ENCODE measurements around the gene ABHD12B. TPM values are rescaled to one million over a fixed set of nuclear protein-coding genes. Genes with fewer than 3 reads are reported as not detected.

ABHD12B gene
- total RNA-seq, 2 experiments from 2014 or later, result not detected

DNA sequence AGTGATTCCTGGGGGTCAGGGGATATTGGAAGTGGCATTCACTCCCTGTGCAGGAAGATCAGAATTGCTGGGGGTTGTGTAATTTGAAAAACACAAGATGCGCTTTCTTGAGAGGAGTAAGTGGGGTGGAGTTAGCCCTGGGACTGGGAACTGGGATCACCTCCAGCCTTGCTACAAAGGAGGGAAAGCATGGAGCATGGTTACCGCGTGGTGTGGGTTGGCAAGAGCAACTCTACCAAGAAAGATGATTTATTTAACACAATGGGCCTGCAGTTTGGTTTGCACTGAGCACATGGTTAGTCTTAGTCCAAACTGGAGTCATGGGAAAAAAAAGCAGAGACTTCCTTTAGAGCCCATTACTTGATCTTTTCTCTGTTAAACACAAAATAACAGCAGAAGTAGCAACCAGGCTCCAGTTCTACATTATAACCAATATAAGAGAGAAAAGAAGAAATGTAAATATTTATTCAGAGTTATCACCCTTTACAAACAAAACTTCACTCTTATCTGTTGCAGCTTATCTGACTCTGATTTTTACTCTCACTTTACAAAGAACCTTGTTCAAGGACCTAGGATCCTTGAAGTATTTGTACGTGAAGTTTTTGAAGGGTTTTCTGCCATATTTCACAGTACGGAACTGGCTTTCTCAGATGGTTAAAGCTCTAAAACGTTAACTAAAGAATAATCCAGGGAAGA, 38.8 kb upstream of the ABHD12B start:
- Mint-ChIP-seq H3K36me3 (peaks cover 9% of the 10 kb centered on the region), H3K4me1 (peaks cover 55% of the 10 kb centered on the region), H3K4me3 (no peak overlapping the region), H3K27ac (no peak overlapping the region), H3K9me3 (no peaks in the 10 kb centered on the region), H3K27me3 (no peaks in the 10 kb centered on the region)
- DNase-seq, result no peak

DNA sequence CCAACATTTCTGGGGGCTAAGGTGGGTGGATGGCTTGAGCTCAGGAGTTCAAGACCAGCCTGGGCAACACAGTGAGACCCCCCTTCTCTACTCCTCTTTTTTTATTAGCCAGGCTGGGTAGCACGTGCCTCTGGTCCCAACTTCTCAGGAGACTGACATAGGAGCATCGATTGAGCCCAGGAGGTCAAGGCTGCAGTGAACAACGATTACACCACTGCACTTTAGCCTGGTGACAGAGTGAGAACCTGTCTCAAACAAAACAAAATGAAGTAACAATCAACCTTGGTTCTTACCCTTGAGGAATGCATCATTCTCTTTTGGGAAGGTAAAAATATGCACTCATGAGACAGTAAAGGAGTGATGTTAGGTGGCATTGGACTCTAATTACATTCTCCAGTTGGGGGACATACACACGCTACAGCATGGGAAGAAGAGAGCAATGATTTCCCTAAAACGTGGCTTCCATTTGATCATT, 37.0 kb upstream of the ABHD12B start:
- no peak for DNase-seq
- peaks cover 51% of the 10 kb centered on the region for H3K4me1 Mint-ChIP-seq
- no peaks in the 10 kb centered on the region for H3K9me3 Mint-ChIP-seq
- no peak overlapping the region for H3K27ac Mint-ChIP-seq
- H3K36me3 Mint-ChIP-seq, result no peaks in the 10 kb centered on the region
- H3K27me3 Mint-ChIP-seq, result no peaks in the 10 kb centered on the region
- no peak overlapping the region for H3K4me3 Mint-ChIP-seq

- Mint-ChIP-seq H3K27ac (peak overlapping the region; percentile 25), H3K4me3 (no peak overlapping the region), H3K27me3 (no peaks in the 10 kb centered on the region), H3K9me3 (no peaks in the 10 kb centered on the region), H3K36me3 (no peaks in the 10 kb centered on the region), H3K4me1 (peaks cover 51% of the 10 kb centered on the region)
- DNase-seq, result no peak
These were observed 36.6 kb upstream of the ABHD12B start for GRCh38 chr14:50835280-50835679.

DNA sequence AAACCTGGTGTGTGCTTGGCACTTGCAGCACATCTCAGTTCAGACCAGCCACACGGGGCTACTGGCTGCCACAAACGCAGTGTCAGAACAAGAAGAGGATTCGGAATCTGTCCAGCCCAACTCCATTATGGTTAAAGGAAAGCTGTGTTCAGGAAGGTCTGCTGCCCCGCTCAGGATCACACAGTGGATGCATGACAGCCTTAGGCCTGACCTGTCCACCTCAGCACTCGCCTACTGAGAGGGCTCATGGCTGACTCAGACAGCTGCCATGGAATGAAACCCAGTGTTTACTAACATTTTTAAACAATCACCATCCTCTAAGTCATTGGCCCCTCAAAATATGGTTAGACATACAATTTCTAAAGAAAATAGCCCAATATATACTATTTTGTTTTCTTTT, 35.3 kb upstream of the ABHD12B start:
- H3K9me3 Mint-ChIP-seq, result no peaks in the 10 kb centered on the region
- peaks cover 51% of the 10 kb centered on the region for H3K4me1 Mint-ChIP-seq
- H3K36me3 Mint-ChIP-seq, result no peaks in the 10 kb centered on the region
- H3K27me3 Mint-ChIP-seq, result no peaks in the 10 kb centered on the region
- H3K27ac Mint-ChIP-seq, result no peak overlapping the region
- DNase-seq, result no peak
- H3K4me3 Mint-ChIP-seq, result no peak overlapping the region

GRCh38 chr14:50837271-50837670, 34.6 kb upstream of the ABHD12B start:
- H3K4me3 Mint-ChIP-seq, result no peak overlapping the region
- DNase-seq, result no peak
- H3K27ac Mint-ChIP-seq, result no peak overlapping the region
- H3K36me3 Mint-ChIP-seq, result no peaks in the 10 kb centered on the region
- peaks cover 45% of the 10 kb centered on the region for H3K4me1 Mint-ChIP-seq
- H3K9me3 Mint-ChIP-seq, result no peaks in the 10 kb centered on the region
- H3K27me3 Mint-ChIP-seq, result no peaks in the 10 kb centered on the region

GRCh38 chr14:50837850-50838470, 33.9 kb upstream of the ABHD12B start:
- H3K27me3 Mint-ChIP-seq, result no peaks in the 10 kb centered on the region
- no peaks in the 10 kb centered on the region for H3K9me3 Mint-ChIP-seq

DNA sequence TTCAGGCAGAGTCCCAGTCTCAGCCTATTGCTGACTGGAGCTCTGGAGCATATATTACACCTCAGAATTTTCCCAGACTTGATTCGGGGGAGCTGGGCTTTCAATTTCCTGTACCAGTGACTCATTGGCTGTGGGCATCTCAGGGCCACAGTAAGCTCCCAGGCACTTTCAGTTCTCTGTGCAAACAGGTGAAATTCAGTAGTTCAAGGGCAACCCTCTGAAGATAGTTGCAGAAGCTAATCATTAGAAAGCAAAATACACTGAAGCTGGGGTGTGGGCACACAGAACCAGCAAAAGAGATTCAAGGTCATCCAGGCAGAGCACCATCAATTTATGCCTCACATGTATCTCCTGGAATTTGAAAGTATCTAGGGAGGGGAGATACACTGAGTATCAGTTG, 32.8 kb upstream of the ABHD12B start:
- H3K4me3 Mint-ChIP-seq, result no peak overlapping the region
- peaks cover 34% of the 10 kb centered on the region for H3K4me1 Mint-ChIP-seq
- DNase-seq, result peak; percentile 18
- H3K36me3 Mint-ChIP-seq, result no peaks in the 10 kb centered on the region
- H3K27ac Mint-ChIP-seq, result no peak overlapping the region
- no peaks in the 10 kb centered on the region for H3K9me3 Mint-ChIP-seq
- H3K27me3 Mint-ChIP-seq, result no peaks in the 10 kb centered on the region

More at GRCh38 chr14:50837850-50838470, 33.9 kb upstream of the ABHD12B start:
- H3K36me3 Mint-ChIP-seq, result no peaks in the 10 kb centered on the region
- no peak for DNase-seq
- no peak overlapping the region for H3K27ac Mint-ChIP-seq
- no peak overlapping the region for H3K4me3 Mint-ChIP-seq
- peaks cover 39% of the 10 kb centered on the region for H3K4me1 Mint-ChIP-seq

DNA sequence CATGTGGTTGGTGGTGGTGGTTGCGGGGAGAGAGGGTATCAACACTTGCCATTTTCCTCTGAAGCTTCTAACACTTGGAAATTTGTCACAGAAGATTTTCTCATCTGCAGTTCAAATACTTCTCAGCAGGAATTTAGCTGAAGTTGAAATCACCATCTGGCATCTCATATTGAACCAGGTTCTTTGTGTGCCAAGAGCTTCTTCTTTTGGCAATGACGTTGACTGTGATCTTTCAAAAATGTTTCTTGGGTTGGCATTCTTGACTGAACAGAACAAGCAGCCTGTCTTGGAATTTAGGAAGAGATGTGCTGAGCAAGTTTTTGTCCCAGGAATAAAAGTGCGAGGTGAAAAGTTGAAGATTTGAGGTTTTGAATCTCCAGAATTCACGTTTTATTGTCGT, 32.2 kb upstream of the ABHD12B start:
- H3K27ac Mint-ChIP-seq, result no peak overlapping the region
- H3K36me3 Mint-ChIP-seq, result no peaks in the 10 kb centered on the region
- DNase-seq, result no peak
- peaks cover 29% of the 10 kb centered on the region for H3K4me1 Mint-ChIP-seq
- no peaks in the 10 kb centered on the region for H3K27me3 Mint-ChIP-seq
- H3K9me3 Mint-ChIP-seq, result no peaks in the 10 kb centered on the region
- no peak overlapping the region for H3K4me3 Mint-ChIP-seq

DNA sequence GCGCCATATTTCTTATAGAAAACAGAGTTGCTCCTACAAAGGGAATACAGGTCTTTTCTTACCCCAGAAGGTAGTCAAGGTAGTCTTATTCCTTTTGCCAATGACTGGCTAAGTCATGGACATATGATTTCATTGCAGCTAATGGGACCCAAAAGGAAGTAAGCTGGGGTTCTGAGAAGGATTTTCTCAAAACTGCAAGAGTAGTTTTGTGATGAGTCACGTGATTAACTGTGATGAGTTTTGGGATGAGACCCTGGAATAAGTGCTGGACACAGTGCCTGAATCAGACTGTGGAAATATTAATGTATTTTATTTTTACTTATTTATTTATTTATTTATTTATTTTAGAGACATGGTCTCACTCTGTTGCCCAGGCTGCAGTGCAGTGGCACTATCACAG, 27.5 kb upstream of the ABHD12B start:
- H3K9me3 Mint-ChIP-seq, result no peaks in the 10 kb centered on the region
- H3K27ac Mint-ChIP-seq, result no peak overlapping the region
- H3K36me3 Mint-ChIP-seq, result no peaks in the 10 kb centered on the region
- no peak for DNase-seq
- H3K27me3 Mint-ChIP-seq, result no peaks in the 10 kb centered on the region
- no peak overlapping the region for H3K4me3 Mint-ChIP-seq
- peaks cover 7% of the 10 kb centered on the region for H3K4me1 Mint-ChIP-seq

DNA sequence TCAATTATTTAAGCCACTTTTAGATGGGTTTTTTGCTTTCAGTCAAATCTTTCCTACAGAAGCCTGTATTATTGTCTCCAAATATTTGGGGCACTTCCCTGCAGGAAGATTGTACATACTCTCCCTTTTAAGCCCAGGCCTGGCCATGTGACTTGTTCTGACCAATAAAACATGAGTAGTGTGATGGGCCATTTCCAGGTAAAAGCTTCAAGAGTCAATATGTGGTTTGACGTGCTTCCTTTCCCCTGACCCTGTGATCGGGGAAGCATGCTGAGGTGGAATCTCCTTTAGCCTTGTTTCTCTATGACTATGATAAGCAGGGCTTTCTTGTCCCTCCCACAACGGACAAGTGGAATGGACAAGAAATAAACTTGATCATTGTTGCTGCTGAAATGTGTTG, 26.7 kb upstream of the ABHD12B start:
- no peaks in the 10 kb centered on the region for H3K36me3 Mint-ChIP-seq
- peaks cover 7% of the 10 kb centered on the region for H3K4me1 Mint-ChIP-seq
- H3K27me3 Mint-ChIP-seq, result no peaks in the 10 kb centered on the region
- no peak overlapping the region for H3K4me3 Mint-ChIP-seq
- DNase-seq, result no peak
- no peak overlapping the region for H3K27ac Mint-ChIP-seq
- no peaks in the 10 kb centered on the region for H3K9me3 Mint-ChIP-seq

DNA sequence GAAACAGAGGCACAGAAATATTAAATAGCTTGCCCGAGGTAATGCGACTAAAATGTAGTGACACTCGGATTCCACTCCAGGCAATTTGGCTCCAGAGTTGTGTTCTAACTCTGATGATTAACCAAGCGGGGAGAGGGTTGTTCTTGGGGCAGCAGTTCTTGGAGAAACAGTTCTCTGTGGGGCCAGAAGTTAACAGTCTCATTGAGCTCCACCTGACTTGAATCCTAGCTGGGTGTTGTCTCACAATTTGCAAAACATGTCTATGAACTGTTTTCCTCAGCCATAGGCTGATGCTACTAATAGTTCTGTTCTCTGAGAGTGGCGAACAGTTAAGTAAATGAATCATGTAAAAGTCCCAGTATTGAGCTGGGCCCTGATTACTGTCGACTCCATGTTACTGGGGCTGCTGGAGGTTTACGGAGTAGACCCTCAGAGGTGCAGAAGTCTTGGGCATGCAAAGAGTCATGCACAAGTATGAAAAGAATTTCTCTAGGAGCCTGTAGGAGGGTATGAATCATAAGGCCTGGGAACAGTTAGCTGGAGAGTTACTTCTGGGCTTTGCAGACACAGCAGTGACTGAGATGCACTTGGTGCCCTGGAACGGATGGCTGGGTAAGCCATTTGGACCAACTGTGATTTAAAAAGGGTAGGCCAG, 25.5 kb upstream of the ABHD12B start:
- no peak overlapping the region for H3K4me3 Mint-ChIP-seq
- peaks cover 7% of the 10 kb centered on the region for H3K4me1 Mint-ChIP-seq
- H3K36me3 Mint-ChIP-seq, result no peaks in the 10 kb centered on the region
- no peaks in the 10 kb centered on the region for H3K9me3 Mint-ChIP-seq
- H3K27ac Mint-ChIP-seq, result no peak overlapping the region
- no peaks in the 10 kb centered on the region for H3K27me3 Mint-ChIP-seq
- DNase-seq, result no peak

- Mint-ChIP-seq H3K4me1 (no peaks in the 10 kb centered on the region), H3K9me3 (no peaks in the 10 kb centered on the region)
These were observed 18.0 kb upstream of the ABHD12B start for GRCh38 chr14:50853891-50854290.

GRCh38 chr14:50854521-50854920, 17.3 kb upstream of the ABHD12B start:
- Mint-ChIP-seq H3K27ac (no peak overlapping the region), H3K9me3 (no peaks in the 10 kb centered on the region), H3K4me1 (peaks cover 4% of the 10 kb centered on the region), H3K27me3 (no peaks in the 10 kb centered on the region), H3K4me3 (no peak overlapping the region), H3K36me3 (no peaks in the 10 kb centered on the region)
- no peak for DNase-seq

More at GRCh38 chr14:50853891-50854290, 18.0 kb upstream of the ABHD12B start:
- Mint-ChIP-seq H3K27ac (no peak overlapping the region), H3K27me3 (no peaks in the 10 kb centered on the region), H3K4me3 (no peak overlapping the region), H3K36me3 (no peaks in the 10 kb centered on the region)
- DNase-seq, result no peak

DNA sequence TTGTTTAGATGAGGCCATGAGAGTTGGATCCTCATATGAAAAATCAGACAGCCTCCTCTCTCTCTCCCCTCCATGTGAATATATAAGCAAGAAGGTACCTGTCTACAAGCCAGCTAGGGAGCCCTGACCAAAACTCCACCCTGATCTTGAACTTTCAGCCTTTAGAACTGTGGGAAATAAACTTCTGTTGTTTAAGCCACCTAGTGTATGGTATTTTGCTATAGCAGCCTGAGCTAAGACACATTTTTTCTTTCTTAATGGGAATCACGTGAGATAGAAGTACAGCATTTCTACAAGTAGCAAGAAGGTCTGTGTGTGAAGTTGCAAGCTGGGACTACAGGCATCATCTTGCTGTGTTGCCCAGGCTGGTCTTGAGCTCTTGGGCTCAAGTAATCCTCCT, 16.3 kb upstream of the ABHD12B start:
- no peak for DNase-seq
- Mint-ChIP-seq H3K4me1 (peaks cover 11% of the 10 kb centered on the region), H3K36me3 (no peaks in the 10 kb centered on the region), H3K4me3 (no peak overlapping the region), H3K27ac (no peak overlapping the region), H3K9me3 (no peaks in the 10 kb centered on the region), H3K27me3 (no peaks in the 10 kb centered on the region)

DNA sequence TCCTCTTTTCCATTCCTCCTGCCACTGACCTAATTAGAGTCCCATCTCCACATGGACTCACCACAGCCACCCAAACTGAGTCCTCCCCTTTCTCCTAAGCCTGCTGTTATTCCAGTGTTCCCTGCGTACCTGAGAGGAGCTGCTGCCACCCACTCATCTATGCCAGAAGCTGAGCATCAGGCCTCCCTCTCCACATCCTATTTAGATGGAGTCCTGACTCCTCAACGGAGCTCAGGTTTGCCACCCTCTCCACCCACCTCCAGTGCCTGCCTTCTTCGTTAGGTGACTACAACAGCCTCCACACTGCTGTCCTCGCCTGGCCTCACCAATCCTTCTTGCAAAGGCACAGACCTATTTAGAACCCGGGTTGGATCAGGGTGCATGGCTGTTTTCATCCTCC, 15.2 kb upstream of the ABHD12B start:
- no peak for DNase-seq
- no peak overlapping the region for H3K27ac Mint-ChIP-seq

GRCh38 chr14:50859296-50859624, 12.6 kb upstream of the ABHD12B start:
- Mint-ChIP-seq H3K4me3 (peak overlapping the region; percentile 82), H3K36me3 (no peaks in the 10 kb centered on the region), H3K9me3 (no peaks in the 10 kb centered on the region), H3K4me1 (peaks cover 11% of the 10 kb centered on the region), H3K27me3 (no peaks in the 10 kb centered on the region), H3K27ac (no peak overlapping the region)
- no peak for DNase-seq

More for the DNA sequence above, 15.2 kb upstream of the ABHD12B start:
- Mint-ChIP-seq H3K4me3 (no peak overlapping the region), H3K4me1 (peaks cover 11% of the 10 kb centered on the region), H3K27me3 (no peaks in the 10 kb centered on the region), H3K9me3 (no peaks in the 10 kb centered on the region), H3K36me3 (no peaks in the 10 kb centered on the region)
